H9 (cell line): ENCODE results near the gene ISG15. TPM values are rescaled to one million over a fixed set of nuclear protein-coding genes. Genes with fewer than 3 reads are reported as not detected.

Source experiments
- DNase-seq: peaks from one replicate; pipeline ENCODE4 v3.0.0-alpha.2; 2017
- H2AFZ ChIP-seq: one replicate; pipeline ENCODE4 v1.6.1; 2013; ENCODE audit warnings: mild to moderate bottlenecking, low read length, control low read depth, moderate library complexity
- H2AK5ac ChIP-seq: 2 replicates; pipeline ENCODE4 v1.6.1; 2013; ENCODE audit warnings: low read length, control low read depth, mixed read lengths; ENCODE audit not compliant: insufficient read length
- H2BK120ac ChIP-seq: one replicate; pipeline ENCODE4 v1.6.1; 2013; ENCODE audit warnings: low read depth, mild to moderate bottlenecking, low read length, control low read depth, inconsistent platforms; ENCODE audit not compliant: poor library complexity, severe bottlenecking
- H2BK12ac ChIP-seq: 2 replicates; pipeline ENCODE4 v1.6.1; 2013; ENCODE audit warnings: low read length, control low read depth, mixed read lengths, low read depth; ENCODE audit not compliant: insufficient read length
- H2BK15ac ChIP-seq: 2 replicates; pipeline ENCODE4 v1.6.1; 2013; ENCODE audit warnings: low read depth, low read length, control low read depth
- H2BK20ac ChIP-seq: one replicate; pipeline ENCODE4 v1.6.1; 2013; ENCODE audit warnings: low read depth, mild to moderate bottlenecking, low read length, control low read depth, inconsistent platforms; ENCODE audit not compliant: poor library complexity, severe bottlenecking
- H2BK5ac ChIP-seq: 2 replicates; pipeline ENCODE4 v1.6.1; 2013; ENCODE audit warnings: low read length, control low read depth, mixed read lengths; ENCODE audit not compliant: insufficient read length
- H3K14ac ChIP-seq: 2 replicates; pipeline ENCODE4 v1.6.1; 2013; ENCODE audit warnings: low read length, control low read depth; ENCODE audit not compliant: insufficient read depth
- H3K18ac ChIP-seq: 2 replicates; pipeline ENCODE4 v1.6.1; 2013; ENCODE audit warnings: low read depth, mild to moderate bottlenecking, mixed read lengths, low read length, control low read depth; ENCODE audit not compliant: insufficient read length
- H3K23ac ChIP-seq: 2 replicates; pipeline ENCODE4 v1.6.1; 2013; ENCODE audit warnings: low read length, control low read depth, mixed read lengths, low read depth; ENCODE audit not compliant: insufficient read length
- H3K23me2 ChIP-seq: 2 replicates; pipeline ENCODE4 v1.6.1; 2013; ENCODE audit warnings: low read depth, mild to moderate bottlenecking, mixed read lengths, low read length, control low read depth; ENCODE audit not compliant: insufficient read length, poor library complexity, severe bottlenecking
- H3K27ac ChIP-seq: 2 replicates; pipeline ENCODE4 v1.5.1; 2013; ENCODE audit warnings: low read length, control low read depth, mixed read lengths, low read depth; ENCODE audit not compliant: insufficient read length
- H3K27me3 ChIP-seq: 2 replicates; pipeline ENCODE4 v1.6.1; 2013; ENCODE audit warnings: low read length, control low read depth, inconsistent platforms; ENCODE audit not compliant: insufficient read depth
- H3K4ac ChIP-seq: 2 replicates; pipeline ENCODE4 v1.6.1; 2013; ENCODE audit warnings: low read depth, mild to moderate bottlenecking, control low read depth, inconsistent platforms, low read length, moderate library complexity
- H3K4me1 ChIP-seq: 2 replicates; pipeline ENCODE4 v1.6.1; 2013; ENCODE audit warnings: low read length, control low read depth, inconsistent platforms; ENCODE audit not compliant: insufficient read depth
- H3K4me2 ChIP-seq: 2 replicates; pipeline ENCODE4 v1.6.1; 2013; ENCODE audit warnings: low read length, control low read depth, mixed read lengths; ENCODE audit not compliant: insufficient read length, insufficient read depth
- H3K56ac ChIP-seq: 2 replicates; pipeline ENCODE4 v1.6.1; 2013; ENCODE audit warnings: low read depth, mild to moderate bottlenecking, mixed read lengths, low read length, control low read depth; ENCODE audit not compliant: insufficient read length
- H3K79me1 ChIP-seq: 2 replicates; pipeline ENCODE4 v1.6.1; 2013; ENCODE audit warnings: low read depth, mild to moderate bottlenecking, moderate library complexity, low read length, control low read depth, inconsistent platforms; ENCODE audit not compliant: insufficient read depth, poor library complexity, severe bottlenecking
- H3K79me2 ChIP-seq: 2 replicates; pipeline ENCODE4 v1.6.1; 2013; ENCODE audit warnings: low read length, control low read depth, inconsistent platforms; ENCODE audit not compliant: insufficient read depth
- H3K9ac ChIP-seq: 2 replicates; pipeline ENCODE4 v1.6.1; 2013; ENCODE audit warnings: low read length, control low read depth, mixed read lengths; ENCODE audit not compliant: insufficient read length; ENCODE audit errors: extremely low read depth
- H3K9me3 ChIP-seq: one replicate; pipeline ENCODE4 v1.6.1; 2013; ENCODE audit warnings: low read depth, low read length, inconsistent platforms; ENCODE audit not compliant: control insufficient read depth
- H3T11ph ChIP-seq: one replicate; pipeline ENCODE4 v1.6.1; 2013; ENCODE audit warnings: mild to moderate bottlenecking, low read length, control low read depth, inconsistent platforms
- H4K20me1 ChIP-seq: one replicate; pipeline ENCODE4 v1.6.1; 2013; ENCODE audit not compliant: control insufficient read depth, insufficient read length, insufficient read depth
- H4K5ac ChIP-seq: 2 replicates; pipeline ENCODE4 v1.6.1; 2013; ENCODE audit warnings: low read depth, mild to moderate bottlenecking, mixed read lengths, low read length, control low read depth; ENCODE audit not compliant: insufficient read length
- H4K8ac ChIP-seq: replicated peaks from 2 replicates; pipeline ENCODE4 v1.6.1; 2013; ENCODE audit warnings: low read length, control low read depth, mixed read lengths, low read depth; ENCODE audit not compliant: insufficient read length
- H4K91ac ChIP-seq: 2 replicates; pipeline ENCODE4 v1.6.1; 2013; ENCODE audit warnings: low read depth, mild to moderate bottlenecking, moderate library complexity, mixed read lengths, low read length, control low read depth; ENCODE audit not compliant: insufficient read length
- H3K27ac Mint-ChIP-seq, 3 experiments: 2 replicates in 2 of 3; 3 replicates in 1 of 3; pipeline ENCODE4 v1.8.0; 2020 to 2021; ENCODE audit warnings: mixed read lengths in 3 of 3, mild to moderate bottlenecking in 1 of 3, moderate library complexity in 1 of 3
- H3K27me3 Mint-ChIP-seq: 2 replicates; pipeline ENCODE4 v1.8.0; 2021; ENCODE audit warnings: low read depth, mild to moderate bottlenecking, moderate library complexity, mixed read lengths
- H3K36me3 Mint-ChIP-seq, 3 experiments: 2 replicates in 2 of 3; 3 replicates in 1 of 3; pipeline ENCODE4 v1.8.0; 2020 to 2021; ENCODE audit warnings: low read depth in 3 of 3, mixed read lengths in 3 of 3; ENCODE audit not compliant: insufficient read depth in 1 of 3
- H3K4me1 Mint-ChIP-seq, 2 experiments: 2 replicates each; pipeline ENCODE4 v1.8.0; 2020; ENCODE audit warnings: mixed read lengths in 2 of 2
- H3K4me3 Mint-ChIP-seq, 2 experiments: 2 replicates in 1 of 2; 3 replicates in 1 of 2; pipeline ENCODE4 v1.8.0; 2020 to 2021; ENCODE audit warnings: mild to moderate bottlenecking in 2 of 2, mixed read lengths in 2 of 2, moderate library complexity in 1 of 2
- H3K9me3 Mint-ChIP-seq, 2 experiments: 2 replicates in 1 of 2; 3 replicates in 1 of 2; pipeline ENCODE4 v1.8.0; 2020; ENCODE audit warnings: mild to moderate bottlenecking in 2 of 2, mixed read lengths in 2 of 2, moderate library complexity in 1 of 2
- WGBS: extraction: QIAGEN DNeasy Blood & Tissue Kit; methylation state at CpG from one replicate; pipeline ENCODE4 v1.1.7; 2013; ENCODE audit warnings: missing lambda C conversion rate, low lambda C conversion rate, mixed read lengths; ENCODE audit not compliant: insufficient read length; ENCODE audit errors: extremely low coverage; 5-methylcytosine and 5-hydroxymethylcytosine counted together
- total RNA-seq: library from RNA; stranded (reverse); gene quantifications from 2 replicates; pipeline ENCODE4 v1.2.1, GENCODE V29; 2021
- TF ChIP-seq, protein P1 (sequence below): fragments of 200-600 bp; sonication (generic); conservative IDR thresholded peaks from 3 replicates; pipeline ENCODE4 v1.8.0; 2021; ENCODE audit warnings: antibody characterized with exemption, mild to moderate bottlenecking

Gene ISG15
- total RNA-seq, 1 experiment from 2014 or later, result 39.7 TPM

DNA sequence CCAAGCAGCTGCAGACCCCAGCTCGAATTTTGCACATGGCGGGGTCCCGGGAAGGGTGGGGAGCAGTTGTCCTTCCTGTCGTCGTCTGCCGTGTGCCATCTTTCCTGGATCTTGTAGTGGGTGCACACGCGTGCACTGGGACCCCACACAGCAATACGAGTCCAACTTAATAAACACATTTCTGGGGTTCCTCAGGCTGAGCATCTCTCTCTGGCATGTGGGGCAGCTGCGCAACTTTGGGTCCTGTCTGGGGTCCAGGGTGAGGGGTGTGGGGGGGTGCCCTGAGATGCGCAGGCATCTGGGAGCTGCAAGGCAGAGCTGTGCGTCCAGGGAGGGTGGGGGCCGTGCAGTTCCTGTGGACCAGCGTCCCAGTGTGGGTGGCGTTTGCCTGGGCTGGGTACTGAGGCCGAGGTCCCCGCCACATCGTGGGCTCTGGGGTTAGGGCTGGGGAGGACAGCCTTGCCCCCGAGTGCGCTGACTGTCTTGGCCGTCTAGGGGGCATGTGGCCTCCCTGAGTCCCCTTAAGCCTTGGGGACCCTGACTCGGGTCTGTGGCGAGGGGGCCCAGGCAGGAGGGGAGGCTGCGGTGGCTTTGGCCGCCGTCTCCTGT, 47.7 kb upstream of the ISG15 start:
- peaks cover 12% of the 10 kb centered on the region for H3K23me2 ChIP-seq
- H3K79me2 ChIP-seq, result no peaks in the 10 kb centered on the region
- no peak overlapping the region for H2BK20ac ChIP-seq
- H2AFZ ChIP-seq, result no peak overlapping the region
- no peak overlapping the region for H3K18ac ChIP-seq
- no peak overlapping the region for H2BK12ac ChIP-seq
- no CpG with 5 or more reads among the region's 26 CpGs for WGBS
- no peak overlapping the region for H3K14ac ChIP-seq
- H3K27ac Mint-ChIP-seq, result no peak overlapping the region
- DNase-seq, result no peak
- no peak overlapping the region for H3K4me2 ChIP-seq
- H4K8ac ChIP-seq, result no peak overlapping the region
- TF ChIP-seq, protein P1, sequence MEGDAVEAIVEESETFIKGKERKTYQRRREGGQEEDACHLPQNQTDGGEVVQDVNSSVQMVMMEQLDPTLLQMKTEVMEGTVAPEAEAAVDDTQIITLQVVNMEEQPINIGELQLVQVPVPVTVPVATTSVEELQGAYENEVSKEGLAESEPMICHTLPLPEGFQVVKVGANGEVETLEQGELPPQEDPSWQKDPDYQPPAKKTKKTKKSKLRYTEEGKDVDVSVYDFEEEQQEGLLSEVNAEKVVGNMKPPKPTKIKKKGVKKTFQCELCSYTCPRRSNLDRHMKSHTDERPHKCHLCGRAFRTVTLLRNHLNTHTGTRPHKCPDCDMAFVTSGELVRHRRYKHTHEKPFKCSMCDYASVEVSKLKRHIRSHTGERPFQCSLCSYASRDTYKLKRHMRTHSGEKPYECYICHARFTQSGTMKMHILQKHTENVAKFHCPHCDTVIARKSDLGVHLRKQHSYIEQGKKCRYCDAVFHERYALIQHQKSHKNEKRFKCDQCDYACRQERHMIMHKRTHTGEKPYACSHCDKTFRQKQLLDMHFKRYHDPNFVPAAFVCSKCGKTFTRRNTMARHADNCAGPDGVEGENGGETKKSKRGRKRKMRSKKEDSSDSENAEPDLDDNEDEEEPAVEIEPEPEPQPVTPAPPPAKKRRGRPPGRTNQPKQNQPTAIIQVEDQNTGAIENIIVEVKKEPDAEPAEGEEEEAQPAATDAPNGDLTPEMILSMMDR, result no peak
- H3K9ac ChIP-seq, result no peak overlapping the region
- H3K23ac ChIP-seq, result no peak overlapping the region
- no peak overlapping the region for H4K5ac ChIP-seq
- peaks cover 47% of the 10 kb centered on the region for H3K27me3 Mint-ChIP-seq
- peaks cover 11% of the 10 kb centered on the region; the same call in 1 of the 2 replicates for H3K27me3 ChIP-seq
- no peaks in the 10 kb centered on the region for H3K4me1 ChIP-seq
- no peak overlapping the region for H3T11ph ChIP-seq
- H3K4ac ChIP-seq, result no peak overlapping the region
- H4K20me1 ChIP-seq, result no peaks in the 10 kb centered on the region
- no peak overlapping the region for H2BK15ac ChIP-seq
- H3K4me1 Mint-ChIP-seq, result peaks cover 0 to 3% of the 10 kb centered on the region in 2 experiments; a peak in 1 of 4 replicates
- no peaks in the 10 kb centered on the region for H3K9me3 ChIP-seq
- H2BK5ac ChIP-seq, result no peak overlapping the region
- H3K4me3 Mint-ChIP-seq, result no peak overlapping the region
- no peak overlapping the region for H4K91ac ChIP-seq
- no peak overlapping the region for H3K27ac ChIP-seq
- no peak overlapping the region for H2AK5ac ChIP-seq
- no peaks in the 10 kb centered on the region for H3K79me1 ChIP-seq
- peaks cover 0 to 26% (median 24%) of the 10 kb centered on the region in 3 experiments; a peak in 6 of 7 replicates for H3K36me3 Mint-ChIP-seq
- peaks cover 3 to 4% of the 10 kb centered on the region in 2 experiments; a peak in 3 of 5 replicates for H3K9me3 Mint-ChIP-seq
- no peak overlapping the region for H2BK120ac ChIP-seq
- H3K56ac ChIP-seq, result no peak overlapping the region
